MM.1S (cell line): Measurements from ENCODE around the gene HEBP1.

ENCODE experiments used
- DNase-seq: peaks from one replicate; pipeline ENCODE4 v3.0.0-alpha.2; 2015
- H2AFZ ChIP-seq: fragments of 300-600 bp; sonication (generic); 2 replicates; pipeline ENCODE4 v1.6.0; 2016; ENCODE audit warnings: antibody characterized with exemption, low read length
- H3F3A ChIP-seq: fragments of 300-600 bp; sonication (generic); 2 replicates; pipeline ENCODE4 v1.6.1; 2016; ENCODE audit warnings: mild to moderate bottlenecking, antibody characterized with exemption, low read length, moderate library complexity, mixed read lengths; ENCODE audit not compliant: insufficient read depth
- H3K27ac ChIP-seq: fragments of 300-600 bp; sonication (generic); 2 replicates; pipeline ENCODE4 v1.5.1; 2016; ENCODE audit warnings: mild to moderate bottlenecking, low read length
- H3K27me3 ChIP-seq: fragments of 300-600 bp; sonication (generic); replicated peaks from 2 replicates; pipeline ENCODE4 v1.6.0; 2016; ENCODE audit warnings: low read length; ENCODE audit not compliant: insufficient read depth
- H3K36me3 ChIP-seq: fragments of 300-600 bp; sonication (generic); replicated peaks from 2 replicates; pipeline ENCODE4 v1.6.1; 2016; ENCODE audit warnings: mild to moderate bottlenecking, low read length, mixed read lengths; ENCODE audit not compliant: insufficient read depth
- H3K4me1 ChIP-seq: fragments of 300-600 bp; sonication (generic); 2 replicates; pipeline ENCODE4 v1.6.1; 2016; ENCODE audit warnings: low read length, mixed read lengths
- H3K4me2 ChIP-seq: fragments of 300-600 bp; sonication (generic); 2 replicates; pipeline ENCODE4 v1.6.0; 2016; ENCODE audit warnings: low read depth, low read length
- H3K4me3 ChIP-seq: fragments of 300-600 bp; sonication (generic); 2 replicates; pipeline ENCODE4 v1.5.1; 2016; ENCODE audit warnings: low read length, mixed read lengths
- H3K79me2 ChIP-seq: fragments of 300-600 bp; sonication (generic); 2 replicates; pipeline ENCODE4 v1.6.1; 2016; ENCODE audit warnings: mixed run types, low read length, mixed read lengths
- H3K9ac ChIP-seq: fragments of 300-600 bp; sonication (generic); 2 replicates; pipeline ENCODE4 v1.6.1; 2016; ENCODE audit warnings: low read length, mixed read lengths
- H3K9me2 ChIP-seq: fragments of 300-600 bp; sonication (generic); replicated peaks from 2 replicates; pipeline ENCODE4 v1.6.1; 2016; ENCODE audit warnings: mild to moderate bottlenecking, low read length, mixed read lengths; ENCODE audit not compliant: insufficient read depth
- H3K9me3 ChIP-seq: fragments of 300-600 bp; sonication (generic); replicated peaks from 2 replicates; pipeline ENCODE4 v1.6.1; 2016; ENCODE audit warnings: mild to moderate bottlenecking, low read length, mixed read lengths; ENCODE audit not compliant: insufficient read depth
- H4K20me1 ChIP-seq: fragments of 300-600 bp; sonication (generic); 2 replicates; pipeline ENCODE4 v1.6.1; 2016; ENCODE audit warnings: mild to moderate bottlenecking, low read length, moderate library complexity, mixed read lengths; ENCODE audit not compliant: insufficient read depth
- CTCF ChIP-seq: fragments of 300-600 bp; sonication (generic); IDR thresholded peaks from 2 replicates; pipeline ENCODE4 v1.5.1; 2016; ENCODE audit warnings: antibody characterized with exemption, low read length, mixed read lengths
- EZH2 ChIP-seq: fragments of 300-600 bp; sonication (generic); optimal IDR thresholded peaks from 2 replicates; pipeline ENCODE3; 2017; ENCODE audit warnings: low read depth, mild to moderate bottlenecking, antibody characterized with exemption, low read length, mixed read lengths
- EZH2phosphoT487 ChIP-seq: fragments of 300-600 bp; sonication (generic); IDR thresholded peaks from 2 replicates; pipeline ENCODE4 v1.6.1; 2018; ENCODE audit warnings: antibody characterized with exemption, low read length

The HEBP1 gene

GRCh38 chr12:13023811-13024530, 23.9 kb upstream of the HEBP1 start:
- Histone ChIP-seq H3K79me2 (no peaks in the 10 kb centered on the region), H3K36me3 (no peaks in the 10 kb centered on the region), H3K27me3 (no peaks in the 10 kb centered on the region), H4K20me1 (no peaks in the 10 kb centered on the region), H3K9me2 (no peaks in the 10 kb centered on the region), H3K27ac (no peak overlapping the region), H3K4me1 (0 out of 2 replicates have a peak, but pooled peaks cover 6% of the 10 kb centered on the region), H3K4me2 (no peak overlapping the region), H2AFZ (no peak overlapping the region), H3K9me3 (no peaks in the 10 kb centered on the region), H3K9ac (no peak overlapping the region), H3F3A (no peaks in the 10 kb centered on the region), H3K4me3 (no peak overlapping the region)
- TF ChIP-seq EZH2 (no peak), CTCF (peak; percentile 59), EZH2phosphoT487 (no peak)
- peak; percentile 54 for DNase-seq

- H3F3A ChIP-seq: no peaks in the 10 kb centered on the region
- H3K4me1 ChIP-seq: 0 out of 2 replicates have a peak, but pooled peaks cover 6% of the 10 kb centered on the region
- DNase-seq: no peak
- no peaks in the 10 kb centered on the region for H3K79me2 ChIP-seq
- H3K9me3 ChIP-seq: no peaks in the 10 kb centered on the region
- no peak overlapping the region for H3K4me2 ChIP-seq
- H3K4me3 ChIP-seq: no peak overlapping the region
- H3K27me3 ChIP-seq: no peaks in the 10 kb centered on the region
- TF ChIP-seq CTCF: no peak
- no peak for TF ChIP-seq EZH2phosphoT487
- no peak for TF ChIP-seq EZH2
- no peak overlapping the region for H2AFZ ChIP-seq
- no peak overlapping the region for H3K27ac ChIP-seq
- H3K9ac ChIP-seq: no peak overlapping the region
- no peaks in the 10 kb centered on the region for H3K36me3 ChIP-seq
- H3K9me2 ChIP-seq: no peaks in the 10 kb centered on the region
- H4K20me1 ChIP-seq: no peaks in the 10 kb centered on the region
Measured at GRCh38 chr12:13022851-13023271, 22.8 kb upstream of the HEBP1 start.

- Histone ChIP-seq H2AFZ (no peak overlapping the region), H3F3A (no peaks in the 10 kb centered on the region), H3K27ac (no peak overlapping the region), H3K9me3 (no peaks in the 10 kb centered on the region), H4K20me1 (no peaks in the 10 kb centered on the region), H3K9me2 (no peaks in the 10 kb centered on the region), H3K4me1 (peaks cover 2% of the 10 kb centered on the region; the same call in 1 of the 2 replicates), H3K4me3 (no peak overlapping the region), H3K79me2 (no peaks in the 10 kb centered on the region), H3K4me2 (no peak overlapping the region), H3K9ac (no peak overlapping the region), H3K27me3 (no peaks in the 10 kb centered on the region), H3K36me3 (no peaks in the 10 kb centered on the region)
- TF ChIP-seq EZH2phosphoT487: no peak
- no peak for TF ChIP-seq EZH2
- no peak for TF ChIP-seq CTCF
- no peak for DNase-seq
Measured at GRCh38 chr12:13011098-13011497, 11.0 kb upstream of the HEBP1 start.
